ENCODE measurements around the gene ADGRG1.

ADGRG1 gene

GRCh38 chr16:57603115-57604024, 25.1 kb upstream of the ADGRG1 start:
- Histone ChIP-seq H3K27me3 (ENCODE audit: insufficient read depth, low read length, poor library complexity) (no peaks in the 10 kb centered on the region), H3K4me1 (ENCODE audit: insufficient read depth, low read length) (peaks cover 31% of the 10 kb centered on the region), H4K20me1 (ENCODE audit: insufficient read depth, low read length) (no peaks in the 10 kb centered on the region), H3K9me3 (ENCODE audit: insufficient read depth, low read length, severe bottlenecking) (peaks cover 2% of the 10 kb centered on the region), H3K36me3 (ENCODE audit: insufficient read depth, low read length) (no peaks in the 10 kb centered on the region), H3K9ac (ENCODE audit: low read depth, low read length) (no peak overlapping the region), H3K27ac (ENCODE audit: low read length) (no peak overlapping the region), H3K4me2 (ENCODE audit: insufficient read depth, low read length) (no peak overlapping the region), H2AFZ (ENCODE audit: low read depth, low read length) (no peak overlapping the region), H3K79me2 (ENCODE audit: insufficient read depth, low read length) (no peaks in the 10 kb centered on the region), H3K4me3 (ENCODE audit: low read depth in 1 of 2, low read length in 2 of 2) (no peak overlapping the region)
- ATAC-seq (ENCODE audit: insufficient read depth, low read depth) (no peak), DNase-seq (no peak)
- TF ChIP-seq, protein P1, sequence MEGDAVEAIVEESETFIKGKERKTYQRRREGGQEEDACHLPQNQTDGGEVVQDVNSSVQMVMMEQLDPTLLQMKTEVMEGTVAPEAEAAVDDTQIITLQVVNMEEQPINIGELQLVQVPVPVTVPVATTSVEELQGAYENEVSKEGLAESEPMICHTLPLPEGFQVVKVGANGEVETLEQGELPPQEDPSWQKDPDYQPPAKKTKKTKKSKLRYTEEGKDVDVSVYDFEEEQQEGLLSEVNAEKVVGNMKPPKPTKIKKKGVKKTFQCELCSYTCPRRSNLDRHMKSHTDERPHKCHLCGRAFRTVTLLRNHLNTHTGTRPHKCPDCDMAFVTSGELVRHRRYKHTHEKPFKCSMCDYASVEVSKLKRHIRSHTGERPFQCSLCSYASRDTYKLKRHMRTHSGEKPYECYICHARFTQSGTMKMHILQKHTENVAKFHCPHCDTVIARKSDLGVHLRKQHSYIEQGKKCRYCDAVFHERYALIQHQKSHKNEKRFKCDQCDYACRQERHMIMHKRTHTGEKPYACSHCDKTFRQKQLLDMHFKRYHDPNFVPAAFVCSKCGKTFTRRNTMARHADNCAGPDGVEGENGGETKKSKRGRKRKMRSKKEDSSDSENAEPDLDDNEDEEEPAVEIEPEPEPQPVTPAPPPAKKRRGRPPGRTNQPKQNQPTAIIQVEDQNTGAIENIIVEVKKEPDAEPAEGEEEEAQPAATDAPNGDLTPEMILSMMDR (IDR thresholded peaks at IDR 0.05; ENCODE audit: borderline replicate concordance, extremely low read depth, low read length, poor library complexity, severe bottlenecking) = no peak
- no peak for TF ChIP-seq EZH2 (IDR thresholded peaks at IDR 0.05; ENCODE audit: borderline replicate concordance, low read depth, low read length, severe bottlenecking)

DNA sequence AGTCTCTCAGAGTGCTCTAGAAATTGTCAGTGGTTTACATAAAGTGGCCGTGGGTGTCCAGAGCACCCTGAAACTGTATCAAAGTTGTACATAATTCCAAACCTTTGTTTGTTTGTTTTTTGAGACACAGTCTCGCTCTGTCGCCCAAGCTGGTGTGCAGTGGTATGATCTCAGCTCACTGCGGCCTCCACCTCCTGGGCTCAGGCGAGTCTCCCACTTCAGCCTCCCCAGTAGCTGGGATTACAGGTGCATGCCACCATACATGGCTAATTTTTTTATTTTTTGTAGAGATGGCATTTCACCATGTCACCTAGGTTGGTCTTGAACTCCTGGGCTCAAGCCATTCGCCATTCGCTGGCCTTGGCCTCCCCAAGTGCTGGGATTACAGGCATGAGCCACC, 24.3 kb upstream of the ADGRG1 start:
- no peak for ATAC-seq (ENCODE audit: insufficient read depth, low read depth)

GRCh38 chr16:57606147-57606846, 22.1 kb upstream of the ADGRG1 start:
- Histone ChIP-seq H3K9me3 (ENCODE audit: insufficient read depth, low read length, severe bottlenecking) (no peaks in the 10 kb centered on the region), H3K4me3 (ENCODE audit: low read depth in 1 of 2, low read length in 2 of 2) (no peak overlapping the region), H2AFZ (ENCODE audit: low read depth, low read length) (no peak overlapping the region), H4K20me1 (ENCODE audit: insufficient read depth, low read length) (no peaks in the 10 kb centered on the region), H3K4me1 (ENCODE audit: insufficient read depth, low read length) (peaks cover 21% of the 10 kb centered on the region), H3K9ac (ENCODE audit: low read depth, low read length) (no peak overlapping the region), H3K27me3 (ENCODE audit: insufficient read depth, low read length, poor library complexity) (no peaks in the 10 kb centered on the region), H3K79me2 (ENCODE audit: insufficient read depth, low read length) (no peaks in the 10 kb centered on the region), H3K36me3 (ENCODE audit: insufficient read depth, low read length) (no peaks in the 10 kb centered on the region), H3K4me2 (ENCODE audit: insufficient read depth, low read length) (no peak overlapping the region), H3K27ac (ENCODE audit: low read length) (no peak overlapping the region)
- TF ChIP-seq, protein P1 (IDR thresholded peaks at IDR 0.05; ENCODE audit: borderline replicate concordance, extremely low read depth, low read length, poor library complexity, severe bottlenecking) = no peak
- TF ChIP-seq EZH2 (IDR thresholded peaks at IDR 0.05; ENCODE audit: borderline replicate concordance, low read depth, low read length, severe bottlenecking) = no peak
- no peak for ATAC-seq (ENCODE audit: insufficient read depth, low read depth)
- DNase-seq = no peak

More for the DNA sequence above, 24.3 kb upstream of the ADGRG1 start:
- H3K27me3 ChIP-seq (ENCODE audit: insufficient read depth, low read length, poor library complexity) = no peaks in the 10 kb centered on the region
- H3K9me3 ChIP-seq (ENCODE audit: insufficient read depth, low read length, severe bottlenecking) = no peaks in the 10 kb centered on the region
- TF ChIP-seq, protein P1 (IDR thresholded peaks at IDR 0.05; ENCODE audit: borderline replicate concordance, extremely low read depth, low read length, poor library complexity, severe bottlenecking) = no peak
- TF ChIP-seq EZH2 (IDR thresholded peaks at IDR 0.05; ENCODE audit: borderline replicate concordance, low read depth, low read length, severe bottlenecking) = no peak
- DNase-seq = no peak
- H3K27ac ChIP-seq (ENCODE audit: low read length) = no peak overlapping the region
- peaks cover 31% of the 10 kb centered on the region for H3K4me1 ChIP-seq (ENCODE audit: insufficient read depth, low read length)
- H3K4me3 ChIP-seq (ENCODE audit: low read depth in 1 of 2, low read length in 2 of 2) = no peak overlapping the region
- H3K36me3 ChIP-seq (ENCODE audit: insufficient read depth, low read length) = no peaks in the 10 kb centered on the region
- no peak overlapping the region for H2AFZ ChIP-seq (ENCODE audit: low read depth, low read length)
- H3K79me2 ChIP-seq (ENCODE audit: insufficient read depth, low read length) = no peaks in the 10 kb centered on the region
- no peak overlapping the region for H3K9ac ChIP-seq (ENCODE audit: low read depth, low read length)
- no peaks in the 10 kb centered on the region for H4K20me1 ChIP-seq (ENCODE audit: insufficient read depth, low read length)
- H3K4me2 ChIP-seq (ENCODE audit: insufficient read depth, low read length) = no peak overlapping the region

Data from DND-41 (cell line).